Heart left ventricle (tissue), 13 donors: Measurements from ENCODE around the gene RAB26.

Source experiments
- POLR2A ChIP-seq, 2 donors: fragments of 450-650 bp; IDR thresholded peaks; one replicate each; pipeline ENCODE4 v1.6.1; 2017; ENCODE audit warnings: antibody characterized with exemption in 2 of 2, mild to moderate bottlenecking in 2 of 2, moderate library complexity in 2 of 2
- TF ChIP-seq, protein P1 (sequence below), 12 donors: fragments of 200-600 bp; sonication (generic) in 4 of 12; IDR thresholded peaks; one replicate each; pipeline versions ENCODE4 v1.5.0 to v1.8.0; 2018 to 2022; ENCODE audit warnings: antibody characterized with exemption in 12 of 12, mild to moderate bottlenecking in 5 of 12
- donor health status: ischemic (EF 13 %, LVEDD 7.1; RV severe dilation, severe dysfunction).
- donor health status: DM: no; HTN: yes; CAD: no.
- donor health status: DM: no; HTN: no; CAD: no.
- donor health status: ischemic (EF 25% LVEDD 6.9; RV normal size, moderate dysfunction).
- donor health status: ischemic (EF 25% LVEDD 5.7; RV mildly dilated, moderate dysfunction).
- donor health status: ischemic (EF 35%, LVEDD 5.7; RV mildly dilated, moderate dysfunction).
- donor health status: nonischemic (EF 11% LVEDD 7.7; RV severe dilation, severe dysfunction).
- donor health status: DM: yes; HTN: yes; CAD: no.
- donor health status: PGD.
- donor health status: ischemic (EF 29% LVEDD 5.4; RV normal size, mild dysfunction).
- donor health status: nonischemic (EF 23%, LVEDD 6.1; RV moderate dilation, normal function).

DNA sequence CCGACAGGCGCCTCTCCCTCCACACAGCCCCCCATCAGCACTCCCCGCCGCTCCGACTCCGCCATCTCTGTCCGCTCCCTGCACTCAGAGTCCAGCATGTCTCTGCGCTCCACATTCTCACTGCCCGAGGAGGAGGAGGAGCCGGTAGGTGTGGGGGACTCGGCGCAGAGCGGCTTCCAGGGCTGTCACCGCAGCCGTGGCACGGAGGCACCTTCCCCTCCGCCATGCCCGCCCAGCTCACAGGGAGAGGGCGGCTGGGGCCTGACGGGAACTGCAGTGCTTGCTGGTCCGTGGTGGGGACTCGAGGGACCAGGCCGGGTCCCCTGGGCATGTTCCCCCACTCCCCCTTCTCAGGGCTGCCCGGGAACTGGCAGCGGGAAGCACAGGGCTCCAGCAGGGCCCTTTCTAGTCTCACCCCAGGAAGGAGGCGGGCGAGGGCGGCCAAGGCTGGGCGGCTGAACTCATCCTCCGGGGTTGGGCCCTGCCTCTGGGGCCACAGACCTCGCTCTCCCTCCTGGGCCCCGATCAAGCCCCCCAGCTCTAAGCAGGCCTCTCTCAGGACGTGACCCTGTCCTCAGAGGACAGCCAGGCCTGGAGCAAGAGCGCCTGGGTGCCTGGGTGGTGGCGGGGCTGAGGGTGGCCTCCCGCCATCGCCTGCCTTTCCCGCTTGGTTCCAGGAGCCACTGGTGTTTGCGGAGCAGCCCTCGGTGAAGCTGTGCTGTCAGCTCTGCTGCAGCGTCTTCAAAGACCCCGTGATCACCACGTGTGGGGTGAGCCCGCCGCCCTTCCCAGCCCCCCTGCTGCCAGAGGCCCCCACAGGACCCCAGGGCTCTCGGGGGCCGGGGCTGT is 22.4 kb downstream of the RAB26 start:
- TF ChIP-seq, protein P1, sequence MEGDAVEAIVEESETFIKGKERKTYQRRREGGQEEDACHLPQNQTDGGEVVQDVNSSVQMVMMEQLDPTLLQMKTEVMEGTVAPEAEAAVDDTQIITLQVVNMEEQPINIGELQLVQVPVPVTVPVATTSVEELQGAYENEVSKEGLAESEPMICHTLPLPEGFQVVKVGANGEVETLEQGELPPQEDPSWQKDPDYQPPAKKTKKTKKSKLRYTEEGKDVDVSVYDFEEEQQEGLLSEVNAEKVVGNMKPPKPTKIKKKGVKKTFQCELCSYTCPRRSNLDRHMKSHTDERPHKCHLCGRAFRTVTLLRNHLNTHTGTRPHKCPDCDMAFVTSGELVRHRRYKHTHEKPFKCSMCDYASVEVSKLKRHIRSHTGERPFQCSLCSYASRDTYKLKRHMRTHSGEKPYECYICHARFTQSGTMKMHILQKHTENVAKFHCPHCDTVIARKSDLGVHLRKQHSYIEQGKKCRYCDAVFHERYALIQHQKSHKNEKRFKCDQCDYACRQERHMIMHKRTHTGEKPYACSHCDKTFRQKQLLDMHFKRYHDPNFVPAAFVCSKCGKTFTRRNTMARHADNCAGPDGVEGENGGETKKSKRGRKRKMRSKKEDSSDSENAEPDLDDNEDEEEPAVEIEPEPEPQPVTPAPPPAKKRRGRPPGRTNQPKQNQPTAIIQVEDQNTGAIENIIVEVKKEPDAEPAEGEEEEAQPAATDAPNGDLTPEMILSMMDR (IDR thresholded peaks at IDR 0.05): no peak
- no peak for TF ChIP-seq POLR2A (IDR thresholded peaks at IDR 0.05)
